Osteoblast (primary cell): ENCODE data around the gene SLC39A1. TPM values are rescaled to one million over a fixed set of nuclear protein-coding genes. Genes with fewer than 3 reads are reported as not detected.

Source experiments
- DNase-seq: peaks from one replicate; pipeline ENCODE4 v3.0.0; 2011; ENCODE audit warnings: low spot score, mixed read lengths; ENCODE audit not compliant: insufficient read length; ENCODE audit errors: missing footprints
- H2AFZ ChIP-seq: 2 replicates; pipeline ENCODE4 v1.6.0; 2011; ENCODE audit warnings: mild to moderate bottlenecking, low read length
- H3K27ac ChIP-seq: 2 replicates; pipeline ENCODE4 v1.5.1; 2011; ENCODE audit warnings: mild to moderate bottlenecking, low read depth, low read length, moderate library complexity
- H3K27me3 ChIP-seq: 2 replicates; pipeline ENCODE4 v1.6.0; 2012; ENCODE audit warnings: mild to moderate bottlenecking, control low read depth, inconsistent platforms, low read length, moderate library complexity; ENCODE audit not compliant: insufficient read depth
- H3K36me3 ChIP-seq: 2 replicates; pipeline ENCODE4 v1.5.1; 2011; ENCODE audit warnings: mild to moderate bottlenecking, low read length, control low read depth, moderate library complexity; ENCODE audit not compliant: insufficient read depth
- H3K4me1 ChIP-seq: 2 replicates; pipeline ENCODE4 v1.5.1; 2011; ENCODE audit warnings: mild to moderate bottlenecking, low read length, control low read depth, moderate library complexity; ENCODE audit not compliant: insufficient read depth
- H3K4me2 ChIP-seq: 2 replicates; pipeline ENCODE4 v1.6.0; 2011; ENCODE audit warnings: mild to moderate bottlenecking, low read length; ENCODE audit not compliant: insufficient read depth
- H3K4me3 ChIP-seq: fragments of 200-600 bp; sonication (generic); 3 replicates; pipeline ENCODE4 v1.5.1; 2012; ENCODE audit warnings: mild to moderate bottlenecking, low read length, inconsistent platforms; ENCODE audit not compliant: insufficient read depth
- H3K79me2 ChIP-seq: 2 replicates; pipeline ENCODE4 v1.6.0; 2012; ENCODE audit warnings: mild to moderate bottlenecking, low read length, control low read depth, inconsistent platforms; ENCODE audit not compliant: insufficient read depth
- H3K9me3 ChIP-seq: 2 replicates; pipeline ENCODE4 v1.5.1; 2011; ENCODE audit warnings: low read depth, low read length, control low read depth
- H4K20me1 ChIP-seq: 2 replicates; pipeline ENCODE4 v1.6.0; 2012; ENCODE audit warnings: mild to moderate bottlenecking, low read length, control low read depth; ENCODE audit not compliant: insufficient read depth
- CTCF ChIP-seq: IDR thresholded peaks from 2 replicates; pipeline ENCODE4 v1.5.1; 2011; ENCODE audit warnings: mild to moderate bottlenecking, low read depth, low read length, moderate library complexity; ENCODE audit errors: extremely low read depth
- total RNA-seq: library from RNA; depleted of rRNA; stranded (reverse); fragments of >200 nt; gene quantifications from 2 replicates; pipeline ENCODE4 v1.2.3, GENCODE V29; 2012

Gene SLC39A1
- total RNA-seq, 1 donor: 96.3 TPM

- Histone ChIP-seq H4K20me1 (no peaks in the 10 kb centered on the region), H3K27me3 (no peaks in the 10 kb centered on the region), H3K4me1 (peaks cover 25% of the 10 kb centered on the region), H3K9me3 (no peaks in the 10 kb centered on the region), H3K79me2 (peaks cover 30% of the 10 kb centered on the region), H3K4me2 (peak overlapping the region; percentile 99), H3K36me3 (peaks cover 61% of the 10 kb centered on the region), H3K27ac (peak overlapping the region; percentile 70), H3K4me3 (peak overlapping the region; percentile 97), H2AFZ (peak overlapping the region; percentile 97)
- DNase-seq: peak; percentile 62
- no peak for TF ChIP-seq CTCF
Observed at GRCh38 chr1:153978274-153978909, 15.1 kb upstream of the SLC39A1 start.

GRCh38 chr1:153977250-153978240 lies 14.2 kb upstream of the SLC39A1 start, which contains the start of gene JTB:
JTB (minus strand) TSS chr1:153977674; CDS start chr1:153977252, 422 bp downstream.
- DNase-seq: peak; percentile 96
- peak within 1 kb of the TSS; percentile 97 for H3K4me3 ChIP-seq
- no peak for TF ChIP-seq CTCF

GRCh38 chr1:153976819-153977249 lies 13.5 kb upstream of the SLC39A1 start:
- no peaks in the 10 kb centered on the region for H3K27me3 ChIP-seq
- H3K4me2 ChIP-seq: peak overlapping the region; percentile 99
- DNase-seq: no peak
- H2AFZ ChIP-seq: peak overlapping the region; percentile 84
- H3K79me2 ChIP-seq: peaks cover 26% of the 10 kb centered on the region
- H3K4me3 ChIP-seq: peak overlapping the region; percentile 97
- no peaks in the 10 kb centered on the region for H4K20me1 ChIP-seq
- peaks cover 25% of the 10 kb centered on the region for H3K4me1 ChIP-seq
- no peaks in the 10 kb centered on the region for H3K9me3 ChIP-seq
- peaks cover 52% of the 10 kb centered on the region for H3K36me3 ChIP-seq
- peak overlapping the region; percentile 70 for H3K27ac ChIP-seq
- no peak for TF ChIP-seq CTCF

More at GRCh38 chr1:153977250-153978240, 14.2 kb upstream of the SLC39A1 start, which contains the start of gene JTB:
- peaks cover 58% of the 10 kb centered on the region for H3K36me3 ChIP-seq
- peak within 1 kb of the TSS; percentile 99 for H3K4me2 ChIP-seq
- peak within 1 kb of the TSS; percentile 70 for H3K27ac ChIP-seq
- H3K4me1 ChIP-seq: peaks cover 25% of the 10 kb centered on the region
- H4K20me1 ChIP-seq: no peaks in the 10 kb centered on the region
- no peaks in the 10 kb centered on the region for H3K9me3 ChIP-seq
- H3K27me3 ChIP-seq: no peaks in the 10 kb centered on the region
- H3K79me2 ChIP-seq: peaks cover 26% of the 10 kb centered on the region
- H2AFZ ChIP-seq: peak within 1 kb of the TSS; percentile 97
